Stomach (tissue), 4 donors: Measurements from ENCODE around the gene DYDC1.

Experiments
- CTCF ChIP-seq, 7 experiments: fragments of 450-650 bp in 4 of 7; fragments of 200-600 bp in 3 of 7; sonication (generic) in 3 of 7; IDR thresholded peaks; one replicate each; pipeline ENCODE4 v1.5.1; 2016 to 2019; ENCODE audit warnings: antibody characterized with exemption in 7 of 7, control low read depth in 2 of 7, mild to moderate bottlenecking in 1 of 7
- EP300 ChIP-seq: sonication (generic); formaldehyde crosslinking; IDR thresholded peaks from one replicate; pipeline ENCODE4 v1.6.1; 2017; ENCODE audit warnings: antibody characterized with exemption
- POLR2A ChIP-seq, 4 donors: fragments of 450-650 bp; IDR thresholded peaks; one replicate each; pipeline ENCODE4 v1.6.1; 2016; ENCODE audit warnings: antibody characterized with exemption in 4 of 4, control low read depth in 2 of 4, mild to moderate bottlenecking in 1 of 4, moderate library complexity in 1 of 4

GRCh38 chr10:80324086-80324485 is 32.5 kb downstream of the DYDC1 start:
- no peak for TF ChIP-seq CTCF (IDR thresholded peaks at IDR 0.05)
- TF ChIP-seq POLR2A (IDR thresholded peaks at IDR 0.05), result no peak
- TF ChIP-seq EP300, result no peak
